NCI-H69 (cell line): ENCODE results near the gene RNF145.

ENCODE experiments used
- DNase-seq: peaks from one replicate; lab custom pipeline; 2025; lab: John Stamatoyannopoulos, UW

The RNF145 gene, protein sequence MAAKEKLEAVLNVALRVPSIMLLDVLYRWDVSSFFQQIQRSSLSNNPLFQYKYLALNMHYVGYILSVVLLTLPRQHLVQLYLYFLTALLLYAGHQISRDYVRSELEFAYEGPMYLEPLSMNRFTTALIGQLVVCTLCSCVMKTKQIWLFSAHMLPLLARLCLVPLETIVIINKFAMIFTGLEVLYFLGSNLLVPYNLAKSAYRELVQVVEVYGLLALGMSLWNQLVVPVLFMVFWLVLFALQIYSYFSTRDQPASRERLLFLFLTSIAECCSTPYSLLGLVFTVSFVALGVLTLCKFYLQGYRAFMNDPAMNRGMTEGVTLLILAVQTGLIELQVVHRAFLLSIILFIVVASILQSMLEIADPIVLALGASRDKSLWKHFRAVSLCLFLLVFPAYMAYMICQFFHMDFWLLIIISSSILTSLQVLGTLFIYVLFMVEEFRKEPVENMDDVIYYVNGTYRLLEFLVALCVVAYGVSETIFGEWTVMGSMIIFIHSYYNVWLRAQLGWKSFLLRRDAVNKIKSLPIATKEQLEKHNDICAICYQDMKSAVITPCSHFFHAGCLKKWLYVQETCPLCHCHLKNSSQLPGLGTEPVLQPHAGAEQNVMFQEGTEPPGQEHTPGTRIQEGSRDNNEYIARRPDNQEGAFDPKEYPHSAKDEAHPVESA

DNA sequence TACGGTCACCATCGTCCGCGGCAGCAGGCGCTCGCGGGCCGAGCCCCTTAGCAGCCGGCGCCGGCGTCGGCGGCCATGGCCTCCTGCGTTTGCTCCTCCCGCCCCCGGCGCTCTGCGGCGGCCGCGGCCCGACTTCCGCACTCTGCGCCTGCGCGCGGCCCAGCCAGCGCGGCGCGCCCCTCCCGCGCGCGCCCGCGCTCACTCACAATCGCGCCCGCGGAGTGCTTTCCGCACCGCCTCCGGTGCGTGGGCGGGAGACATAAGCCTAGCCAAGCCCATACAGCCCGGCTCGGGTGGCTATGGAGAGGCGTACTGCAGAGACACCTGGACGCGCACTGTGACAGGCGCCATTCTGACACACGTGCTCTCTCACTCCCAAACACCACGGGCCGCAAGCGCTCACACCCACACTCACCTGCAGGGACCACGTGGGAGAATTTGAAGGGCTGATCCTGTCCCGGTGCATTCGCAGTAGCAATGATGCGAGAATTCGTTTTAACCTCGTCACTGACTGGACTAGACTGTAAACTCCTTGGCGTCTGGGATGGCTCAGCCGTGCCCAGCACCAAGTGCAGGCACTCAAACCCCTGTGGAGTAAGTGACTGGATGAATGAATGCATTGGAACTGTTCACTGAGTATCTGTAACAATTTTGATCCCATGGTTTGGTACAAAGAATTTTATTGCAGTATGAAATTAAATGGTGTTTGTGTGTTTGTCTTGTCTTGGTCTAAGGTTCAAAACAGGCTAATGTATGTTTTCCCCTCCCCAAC is at the start of gene RNF145:
RNF145 (minus strand) TSS at position 116 of the 772 bp plus-strand sequence. CDS start 5,936 bp downstream, outside the sequence.
- peak; percentile 95 for DNase-seq

DNA sequence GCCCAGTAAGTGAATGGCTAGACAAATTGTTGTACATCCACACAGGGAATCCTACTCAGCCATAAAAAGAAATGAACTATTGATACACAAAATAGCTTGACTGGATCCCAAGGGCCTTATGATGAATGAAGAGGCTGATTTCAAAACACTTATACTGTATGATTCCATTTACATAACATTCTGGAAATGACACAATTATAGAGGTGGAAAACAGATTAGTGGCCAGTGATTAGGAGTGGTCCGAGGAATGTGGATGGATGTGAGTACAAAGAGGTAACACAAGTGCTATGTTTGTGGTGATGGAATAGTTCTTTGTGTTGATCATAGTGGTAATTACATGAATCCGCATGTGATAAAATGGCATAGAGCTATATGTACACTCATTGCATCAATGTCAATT is 49.0 kb upstream of the RNF145 start:
- DNase-seq: peak; percentile 25

DNA sequence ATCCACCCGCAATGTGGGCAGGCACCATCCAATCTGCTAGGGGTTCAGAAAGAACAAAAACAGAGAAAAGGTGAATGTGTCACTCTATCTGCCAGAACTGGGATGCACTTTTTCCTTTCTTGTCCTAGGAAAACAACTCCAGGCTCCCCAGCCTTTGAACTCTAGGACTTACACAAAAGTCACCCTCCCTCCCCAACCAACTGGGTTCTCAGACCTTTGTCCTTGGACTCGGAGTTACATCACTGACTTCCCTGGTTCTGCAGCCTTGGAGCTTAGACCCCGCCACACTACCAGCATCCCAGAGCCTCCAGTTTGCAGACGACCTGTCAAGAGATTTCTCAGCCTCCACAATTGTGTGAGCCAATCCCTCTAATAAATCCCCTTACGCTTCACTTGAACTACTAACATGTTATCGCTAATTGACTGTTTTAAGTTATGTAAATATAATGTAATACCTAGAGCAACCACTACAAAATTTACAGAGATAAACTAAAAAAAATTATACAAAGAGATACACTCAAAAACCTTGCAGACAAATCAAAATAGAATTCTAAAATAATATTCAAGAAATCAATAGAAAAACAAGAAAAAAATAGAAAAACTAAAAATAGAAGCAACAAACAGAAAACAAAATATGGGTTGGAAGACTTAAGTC is 48.4 kb upstream of the RNF145 start:
- peak; percentile 5 for DNase-seq

DNA sequence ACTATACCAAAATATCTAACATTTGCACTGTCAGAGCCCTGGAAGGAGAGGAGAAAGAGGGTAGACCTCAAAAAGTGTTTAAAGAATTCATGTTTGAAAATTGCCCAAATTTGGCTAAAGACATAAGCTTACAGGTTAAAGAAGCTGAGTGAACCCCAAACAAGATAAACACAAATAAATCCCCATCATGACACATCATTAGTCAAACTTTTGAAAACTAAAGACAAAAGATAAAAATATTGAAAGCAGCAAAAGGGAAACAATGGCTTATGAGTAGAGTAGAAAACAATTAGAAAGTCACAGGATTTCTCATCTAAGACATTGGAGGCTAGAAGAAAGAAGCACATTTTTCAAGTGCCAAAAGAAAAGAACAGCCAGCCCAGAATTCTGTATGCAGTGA is 47.7 kb upstream of the RNF145 start:
- DNase-seq: no peak

DNA sequence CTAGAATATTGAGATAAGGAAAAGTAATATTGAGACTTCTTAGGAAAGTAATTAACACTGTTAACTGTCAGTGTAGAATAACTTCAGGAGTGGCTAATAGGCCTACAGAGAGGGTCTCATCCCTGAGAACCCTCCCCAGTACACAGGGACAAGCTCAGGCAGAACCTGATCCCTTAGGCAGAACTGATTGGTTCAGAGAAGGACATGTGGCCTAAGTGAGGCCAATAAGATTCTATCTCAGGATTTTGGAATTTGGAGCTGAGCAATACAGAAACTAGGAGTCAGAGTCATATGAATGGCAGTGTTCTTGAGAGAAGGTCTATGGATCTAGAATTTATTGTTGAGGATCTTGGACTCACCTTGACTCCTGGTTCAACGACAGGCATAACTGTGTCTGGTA is 42.8 kb upstream of the RNF145 start:
- DNase-seq: no peak

DNA sequence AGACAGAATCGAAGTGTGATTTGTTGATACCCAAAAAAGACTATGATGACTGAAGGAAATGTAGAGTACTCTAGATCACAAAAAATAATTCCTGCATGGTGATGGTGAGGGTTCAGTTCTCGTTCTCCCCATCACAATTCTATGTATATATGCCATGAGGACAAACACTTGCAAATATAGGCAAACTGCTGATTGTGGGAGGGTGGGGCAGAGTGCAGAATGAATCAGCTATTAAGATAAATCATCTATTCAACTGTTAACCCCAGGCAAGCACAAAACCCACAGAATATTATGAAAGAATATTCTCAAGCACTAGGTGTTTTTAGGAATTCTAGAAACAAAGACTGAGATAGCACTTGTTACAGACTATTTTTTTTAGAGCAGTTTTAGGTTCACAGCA is 39.8 kb upstream of the RNF145 start:
- DNase-seq: no peak

DNA sequence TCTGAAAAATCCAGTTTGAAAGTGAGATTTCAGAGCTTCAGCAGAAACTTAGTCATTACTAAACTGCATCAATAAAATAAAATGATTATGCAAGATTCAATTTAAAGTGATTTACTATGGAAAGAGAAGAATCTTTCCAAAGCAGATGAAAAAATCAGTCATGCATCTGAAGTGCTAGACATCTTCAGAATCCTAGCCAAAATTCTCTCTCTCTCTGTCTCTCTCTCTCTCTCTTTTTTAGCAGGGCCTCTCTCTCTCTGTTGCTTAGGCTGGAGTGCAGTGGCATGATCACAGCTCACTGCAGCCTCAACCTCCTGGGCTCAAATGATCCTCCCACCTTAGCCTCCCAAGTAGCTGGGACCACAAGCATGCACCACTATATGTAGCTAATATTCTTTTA is 35.5 kb upstream of the RNF145 start:
- DNase-seq: no peak

DNA sequence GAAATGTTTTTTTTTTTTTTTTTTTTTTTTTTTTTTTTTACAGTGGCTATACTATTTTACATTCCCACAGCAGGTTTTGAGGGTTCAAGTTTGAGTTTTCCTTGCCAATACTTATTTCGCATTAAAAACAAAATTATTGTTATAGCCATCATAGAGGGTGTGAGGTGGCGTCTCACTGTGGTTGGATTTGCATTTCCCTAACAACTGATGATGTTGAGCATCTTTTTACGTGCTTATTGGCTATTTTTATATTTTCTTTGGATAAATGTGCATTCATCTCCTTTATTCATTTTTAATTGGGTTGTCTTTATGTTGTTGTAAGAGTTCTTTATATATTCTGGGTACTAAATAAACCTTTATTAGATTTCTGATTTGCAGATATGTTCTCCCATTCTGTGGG is 34.8 kb upstream of the RNF145 start:
- no peak for DNase-seq

DNA sequence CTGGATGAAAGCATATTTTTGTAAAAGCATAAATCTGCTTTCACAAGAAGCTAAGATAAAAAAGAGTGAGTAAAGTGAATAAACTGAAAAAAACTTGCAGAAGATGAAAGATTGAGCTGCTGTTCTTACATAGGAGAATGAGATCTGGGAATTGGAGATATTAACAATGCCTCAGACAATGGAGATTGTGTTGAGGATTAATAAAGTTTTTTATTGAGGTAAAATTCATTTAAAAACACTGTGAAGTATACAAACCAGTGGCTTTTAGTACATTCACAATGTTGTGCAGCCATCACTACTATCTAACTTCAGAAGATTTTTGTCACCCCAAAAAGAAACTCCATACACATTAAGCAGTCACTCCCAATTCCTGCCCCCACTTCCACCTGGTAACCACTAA is 34.0 kb upstream of the RNF145 start:
- no peak for DNase-seq

DNA sequence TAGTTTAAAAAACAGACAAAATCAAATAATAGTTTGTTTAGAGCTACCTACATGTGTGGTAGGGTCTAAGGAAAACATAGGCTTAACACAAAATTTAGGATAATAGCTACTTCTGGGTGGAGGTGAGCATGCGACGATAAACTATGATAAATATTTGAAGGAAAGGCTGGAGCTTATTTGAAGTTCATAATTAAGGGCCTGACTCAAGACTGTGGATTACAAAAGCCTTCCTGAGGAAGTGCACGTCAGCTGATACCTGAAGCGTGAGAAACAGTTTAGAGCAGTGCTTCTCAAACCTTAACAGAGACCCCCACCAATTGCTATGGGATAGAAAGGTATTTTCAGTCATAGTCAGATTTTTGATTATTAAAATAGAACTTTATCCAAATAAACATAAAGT is 33.3 kb upstream of the RNF145 start:
- peak; percentile 9 for DNase-seq

DNA sequence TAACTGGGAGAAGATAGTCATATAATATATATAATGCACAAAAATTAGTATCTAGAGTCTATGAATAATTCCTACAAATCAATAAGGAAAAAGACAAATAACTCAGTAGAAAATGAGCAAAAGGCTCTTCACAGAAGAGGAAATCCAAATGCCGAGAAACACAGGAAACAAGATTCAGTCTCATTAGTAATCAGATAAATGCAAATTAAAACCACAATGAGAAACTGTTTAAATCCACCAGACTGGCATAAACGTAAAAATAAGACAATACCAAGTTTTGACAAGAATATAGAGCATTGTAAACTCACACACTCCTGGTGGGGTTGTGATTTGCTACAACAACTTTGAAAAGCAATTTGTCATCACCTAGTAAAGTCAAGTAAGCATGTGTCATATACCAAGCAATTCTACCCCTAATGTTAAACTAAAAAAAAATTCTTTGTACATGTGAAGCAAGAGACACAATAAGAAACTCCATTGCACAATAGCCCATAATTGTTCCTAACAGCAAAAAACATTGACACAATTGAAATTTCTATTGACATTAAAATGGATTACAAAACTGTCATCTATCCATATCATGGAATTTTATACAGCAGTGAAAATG is 32.7 kb upstream of the RNF145 start:
- DNase-seq: no peak

DNA sequence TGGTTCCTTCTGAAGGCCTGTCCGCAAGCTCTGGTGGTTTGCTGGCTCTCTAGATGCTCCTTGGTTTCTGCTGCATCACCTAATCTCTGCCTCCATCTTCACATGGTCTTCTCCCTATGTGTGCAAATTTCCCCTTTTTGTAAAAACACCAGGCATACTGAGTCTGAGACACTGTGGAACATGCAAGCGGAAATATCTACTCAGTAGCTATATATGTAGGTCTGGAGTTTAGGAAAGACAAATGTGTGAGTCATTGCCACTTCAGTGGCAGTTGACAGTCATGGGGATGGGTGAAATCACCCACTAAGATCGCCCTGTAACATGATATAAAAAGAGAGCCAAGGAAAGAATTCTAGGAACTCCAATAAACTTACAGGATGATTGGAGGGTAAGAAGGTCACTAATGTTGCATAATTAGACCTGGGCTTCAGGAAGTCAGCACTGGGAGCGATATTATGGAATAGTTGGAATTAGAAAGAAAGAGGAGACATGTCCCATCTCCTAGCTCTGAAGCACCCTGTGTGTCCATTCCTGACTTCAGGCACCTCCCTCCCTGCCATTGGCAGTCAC is 31.0 kb upstream of the RNF145 start:
- DNase-seq: no peak

DNA sequence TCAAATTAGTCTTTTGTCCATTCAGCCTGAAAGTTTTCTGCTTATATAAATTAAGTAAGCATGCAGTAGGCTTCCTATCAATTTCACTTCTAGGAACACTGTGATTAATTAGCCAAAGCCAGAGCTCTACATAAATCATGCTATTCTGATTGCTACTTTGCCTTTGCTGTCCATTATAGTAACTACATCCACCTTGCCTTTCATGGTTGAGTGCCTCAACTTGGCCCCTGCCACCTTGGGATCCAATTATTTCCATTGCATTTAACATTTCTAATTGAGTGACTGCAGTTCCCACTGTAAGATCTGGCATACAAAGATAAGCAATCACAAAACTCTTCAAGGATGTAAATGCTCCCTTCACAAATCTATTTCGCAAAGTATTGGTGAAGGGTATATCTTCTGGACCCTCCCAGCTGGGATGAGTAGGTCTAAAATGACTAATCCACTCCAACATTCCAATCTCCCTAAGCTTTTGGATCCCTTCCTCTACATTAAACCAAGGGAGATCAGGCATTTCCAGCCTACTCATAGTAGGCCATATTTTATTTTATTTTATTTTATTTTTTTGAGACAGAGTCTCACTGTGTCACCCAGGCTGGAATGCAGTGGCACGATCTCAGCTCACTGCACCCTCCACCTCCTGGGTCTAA is 26.6 kb upstream of the RNF145 start:
- DNase-seq: peak; percentile 44

DNA sequence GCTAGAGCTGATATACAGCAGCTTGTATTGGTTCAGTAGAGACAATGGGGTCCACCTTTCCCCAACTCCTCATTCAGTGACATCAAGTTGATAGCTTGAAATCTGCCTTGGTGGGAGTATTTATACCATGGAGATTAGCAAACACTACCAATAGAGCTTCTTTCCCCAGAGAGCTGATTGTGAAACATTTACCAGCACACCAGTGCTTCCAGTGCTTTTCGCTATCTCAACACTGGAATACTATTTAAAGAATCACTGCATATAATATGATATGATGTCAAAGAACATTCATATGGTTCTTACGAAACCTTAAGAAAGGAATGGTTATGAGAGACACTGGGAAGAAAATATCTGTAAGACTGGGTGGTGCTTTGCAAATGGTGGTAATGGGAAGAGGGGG is 21.8 kb upstream of the RNF145 start:
- DNase-seq: peak; percentile 51

DNA sequence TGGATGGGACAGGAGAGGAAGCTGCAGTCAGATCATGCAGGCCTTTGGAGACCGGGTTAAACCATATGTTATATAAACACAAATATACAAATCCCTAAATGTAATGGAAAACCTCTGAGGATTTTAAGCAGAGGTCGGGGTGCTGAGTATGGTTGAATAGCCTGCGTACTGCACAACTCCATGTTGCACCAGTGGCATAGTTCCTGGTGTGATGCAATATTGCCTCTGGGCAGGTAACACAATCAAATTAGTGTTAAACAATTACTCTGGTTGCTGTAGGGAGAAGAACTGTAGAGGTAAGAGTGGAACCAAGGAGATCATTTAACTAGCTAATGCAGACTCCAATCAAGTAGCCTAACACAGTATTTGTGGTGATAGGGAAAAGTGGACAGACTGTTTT is 21.3 kb upstream of the RNF145 start:
- peak; percentile 92 for DNase-seq

DNA sequence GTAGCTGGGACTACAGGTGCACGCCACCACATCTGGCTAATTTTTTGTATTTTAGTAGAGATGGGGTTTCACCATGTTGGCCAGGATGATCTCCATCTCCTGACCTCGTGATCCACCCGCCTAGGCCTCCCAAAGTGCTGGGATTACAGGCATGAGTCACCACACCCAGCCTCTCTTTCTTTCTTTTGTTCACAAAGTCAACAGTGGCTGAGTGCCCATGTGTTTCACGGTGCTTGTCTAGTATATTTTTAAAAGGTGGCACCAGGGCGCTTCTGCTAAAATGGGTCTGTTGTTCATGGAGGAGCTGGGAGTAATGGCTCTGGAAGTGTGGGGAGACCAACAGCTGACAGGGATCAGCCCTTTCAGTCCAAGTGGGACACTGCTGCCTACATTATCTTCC is 18.7 kb upstream of the RNF145 start:
- peak; percentile 94 for DNase-seq

DNA sequence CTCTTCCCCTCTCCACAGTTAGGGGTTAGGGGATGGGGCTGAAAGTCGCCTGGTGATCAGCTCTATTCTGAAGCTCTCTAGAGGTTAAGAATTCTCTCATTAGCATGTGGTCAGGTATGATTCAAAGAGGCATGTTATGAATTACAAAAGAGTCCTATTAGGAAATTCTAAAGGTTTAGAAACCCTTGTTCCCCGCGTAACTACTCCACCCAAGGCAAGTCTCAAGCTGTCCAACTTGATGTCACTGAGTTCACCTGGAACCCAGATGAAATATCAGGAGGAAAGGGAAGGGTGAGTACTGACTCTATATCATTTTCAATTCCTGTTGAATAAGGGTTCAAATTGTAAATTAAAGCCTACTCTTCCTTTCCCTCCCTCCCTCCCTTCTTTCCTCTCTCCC is 18.1 kb upstream of the RNF145 start:
- no peak for DNase-seq

DNA sequence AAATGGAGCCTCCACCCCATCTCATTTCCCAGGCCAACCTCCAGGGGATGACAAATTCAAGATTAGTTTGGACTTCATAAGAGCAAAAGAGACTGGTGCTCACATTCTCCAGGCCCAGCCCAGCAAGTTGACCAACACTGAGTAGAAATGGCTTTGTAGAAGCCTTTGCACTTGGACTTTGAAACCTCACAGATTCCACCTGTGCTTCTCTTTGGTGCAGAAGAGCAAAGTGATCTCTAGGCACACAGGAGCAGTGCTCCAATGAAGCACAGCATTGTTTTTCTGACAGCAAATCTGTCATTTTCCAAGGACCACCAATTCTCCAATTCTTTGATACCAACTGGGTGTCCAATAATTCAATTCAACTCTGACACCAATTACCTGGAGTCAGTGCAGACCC is 17.1 kb upstream of the RNF145 start:
- DNase-seq: no peak

DNA sequence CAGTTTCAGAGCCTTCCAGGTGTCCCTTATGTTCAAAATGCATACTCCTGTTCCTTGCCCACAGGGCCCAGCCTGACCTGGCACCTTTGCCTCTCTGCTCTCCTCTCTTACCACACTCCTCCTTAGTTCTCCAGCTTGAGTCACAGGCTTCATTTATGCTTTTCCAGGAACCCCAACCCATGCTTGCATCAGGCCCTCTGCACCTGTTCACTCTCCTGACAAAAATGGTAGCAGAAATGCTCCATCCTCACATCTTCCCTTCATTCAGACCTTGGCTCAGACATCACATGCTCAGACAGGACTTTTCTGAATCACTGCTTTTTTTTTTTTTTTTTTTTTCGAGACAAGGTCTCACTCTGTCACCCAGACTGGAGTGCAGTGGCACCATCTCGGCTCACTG is 15.1 kb upstream of the RNF145 start:
- no peak for DNase-seq

DNA sequence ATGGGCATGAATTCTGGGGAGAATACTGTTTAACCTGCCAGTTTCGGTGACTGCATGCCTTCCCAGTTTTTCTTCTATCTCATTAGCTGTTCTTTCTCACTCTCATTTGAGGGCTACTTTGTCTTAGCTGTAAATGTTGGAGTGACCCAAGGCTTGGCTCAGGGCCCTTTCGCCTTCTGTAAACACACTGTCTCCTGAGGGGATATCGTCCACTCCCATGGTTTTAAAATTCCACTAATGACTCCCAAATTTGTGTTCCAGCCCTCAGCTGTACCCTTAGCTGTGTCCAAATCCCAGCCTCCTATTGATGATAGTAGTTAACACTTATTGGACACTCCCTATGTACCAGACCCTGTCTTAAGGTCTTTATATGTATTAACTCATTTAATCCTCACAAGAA is 14.1 kb upstream of the RNF145 start:
- DNase-seq: no peak

DNA sequence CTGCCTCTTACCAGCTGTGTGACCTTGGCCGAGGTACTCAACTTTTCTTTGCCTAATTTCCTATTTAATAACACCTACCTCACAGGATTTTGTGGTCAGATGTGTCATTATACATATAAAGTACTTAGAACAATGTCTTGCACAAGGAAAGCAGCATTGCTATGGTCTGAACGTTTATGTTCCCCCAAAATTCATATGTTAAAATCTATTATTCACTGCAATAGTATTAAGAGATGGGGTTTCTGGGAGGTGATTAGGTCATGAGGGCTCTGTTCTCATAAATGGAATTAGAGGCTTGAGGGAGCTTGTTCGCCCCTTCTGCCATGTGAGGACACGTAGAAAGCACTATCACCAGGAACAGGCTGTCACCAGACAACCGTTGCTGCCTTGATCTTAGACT is 10.9 kb upstream of the RNF145 start:
- DNase-seq: no peak
